ENCODE measurements around the gene PRKCD. TPM values are rescaled to one million over a fixed set of nuclear protein-coding genes. Genes with fewer than 3 reads are reported as not detected.

PRKCD gene
- total RNA-seq, 1 donor from 2014 or later = 15.3 TPM

- intact Hi-C loops (cut with DNase I) = no loop called here
- ATAC-seq (ENCODE audit: poor library complexity) (no peak), DNase-seq (no peak)
Measured at GRCh38 chr3:53151870-53152660, 8.9 kb upstream of the PRKCD start.

- DNase-seq (no peak), ATAC-seq (ENCODE audit: poor library complexity) (no peak)
- intact Hi-C loops (cut with DNase I) = no loop called here
Measured at GRCh38 chr3:53153264-53153823, 7.7 kb upstream of the PRKCD start.

GRCh38 chr3:53153980-53154379 is 7.0 kb upstream of the PRKCD start:
- no peak for ATAC-seq (ENCODE audit: poor library complexity)
- DNase-seq = no peak
- intact Hi-C loops (cut with DNase I) = no loop called here

- intact Hi-C loops (cut with DNase I) = no loop called here
- ATAC-seq (ENCODE audit: poor library complexity) = no peak
- no peak for DNase-seq
Measured at GRCh38 chr3:53154881-53155285, 6.1 kb upstream of the PRKCD start.

- DNase-seq = no peak
- intact Hi-C loops (cut with DNase I) = no loop called here
- peak; percentile 23 for ATAC-seq (ENCODE audit: poor library complexity)
Measured at GRCh38 chr3:53155760-53156159, 5.2 kb upstream of the PRKCD start.

- intact Hi-C loops (cut with DNase I) = no loop called here
- ATAC-seq (ENCODE audit: poor library complexity) = no peak
- DNase-seq = no peak
Measured at GRCh38 chr3:53156368-53156834, 4.6 kb upstream of the PRKCD start.

GRCh38 chr3:53157974-53158580 is 2.9 kb upstream of the PRKCD start:
- ATAC-seq (ENCODE audit: poor library complexity) (no peak), DNase-seq (no peak)
- intact Hi-C loops (cut with DNase I) = no loop called here

- no peak for ATAC-seq (ENCODE audit: poor library complexity)
- no peak for DNase-seq
- intact Hi-C loops (cut with DNase I) = no loop called here
Measured at GRCh38 chr3:53158765-53159155, 2.2 kb upstream of the PRKCD start.

- no peak for ATAC-seq (ENCODE audit: poor library complexity)
- intact Hi-C loops (cut with DNase I) = no loop called here
Measured at GRCh38 chr3:53159156-53160060, 1.6 kb upstream of the PRKCD start.

GRCh38 chr3:53160061-53160659 is 849 bp upstream of the PRKCD start:
- ATAC-seq (ENCODE audit: poor library complexity) (no peak), DNase-seq (no peak)
- intact Hi-C loops (cut with DNase I) = no loop called here

More at GRCh38 chr3:53159156-53160060, 1.6 kb upstream of the PRKCD start:
- no peak for DNase-seq

- intact Hi-C loops (cut with DNase I) = no loop called here
- DNase-seq (peak; percentile 71), ATAC-seq (ENCODE audit: poor library complexity) (no peak)
Measured at GRCh38 chr3:53161450-53161819, 426 bp downstream of the PRKCD start.

- no peak for ATAC-seq (ENCODE audit: poor library complexity)
- intact Hi-C loops (cut with DNase I) = no loop called here
- peak; percentile 64 for DNase-seq
Measured at GRCh38 chr3:53161820-53162671, 1.0 kb downstream of the PRKCD start.

- ATAC-seq (ENCODE audit: poor library complexity) (no peak), DNase-seq (no peak)
- intact Hi-C loops (cut with DNase I) = no loop called here
Measured at GRCh38 chr3:53162672-53163443, 1.8 kb downstream of the PRKCD start.

GRCh38 chr3:53163444-53164387 is 2.7 kb downstream of the PRKCD start:
- ATAC-seq (ENCODE audit: poor library complexity) = no peak
- intact Hi-C loops (cut with DNase I) = no loop called here
- DNase-seq = no peak

- ATAC-seq (ENCODE audit: poor library complexity) (no peak), DNase-seq (no peak)
- intact Hi-C loops (cut with DNase I) = no loop called here
Measured at GRCh38 chr3:53164911-53165310, 3.9 kb downstream of the PRKCD start.

- DNase-seq = no peak
- intact Hi-C loops (cut with DNase I) = no loop called here
- ATAC-seq (ENCODE audit: poor library complexity) = no peak
Measured at GRCh38 chr3:53166206-53166605, 5.2 kb downstream of the PRKCD start.

Measured in Right ventricle myocardium superior (tissue), 1 donor.